Measurements from ENCODE around the gene GALNS.

GALNS gene

DNA sequence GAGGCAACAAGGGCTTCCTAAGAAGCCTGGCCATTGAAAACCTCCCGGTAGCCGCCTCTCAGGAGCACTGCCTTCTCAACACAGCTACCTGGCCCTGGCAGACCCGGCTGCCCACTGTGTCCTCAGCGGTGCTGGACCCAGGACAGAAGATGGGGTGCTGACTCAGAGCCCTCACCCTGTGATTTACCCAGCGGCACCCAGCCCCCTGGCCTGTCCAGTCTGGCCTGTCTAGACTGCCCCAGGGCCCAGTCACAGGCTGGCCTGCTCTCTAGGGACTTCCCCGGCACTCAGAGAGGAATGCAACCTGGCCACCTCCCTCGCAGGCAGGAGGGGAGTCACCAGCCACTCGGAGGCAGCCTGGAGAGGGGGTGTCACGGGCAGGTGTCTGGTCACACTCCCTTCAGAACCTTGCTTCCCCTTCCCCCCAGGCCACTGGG, 91.8 kb downstream of the GALNS start:
- Histone ChIP-seq H3K4me3 (ENCODE audit: insufficient read depth, low read length, poor library complexity, severe bottlenecking) (no peak overlapping the region), H3K9ac (ENCODE audit: low read length) (no peak overlapping the region), H3K4me2 (ENCODE audit: low read depth, low read length, poor library complexity, severe bottlenecking) (no peak overlapping the region), H3K79me2 (ENCODE audit: insufficient read depth, low read length) (no peaks in the 10 kb centered on the region), H3K36me3 (ENCODE audit: low read length) (no peaks in the 10 kb centered on the region), H3K9me3 (ENCODE audit: insufficient read depth, low read length) (no peaks in the 10 kb centered on the region), H4K20me1 (ENCODE audit: low read depth, low read length) (no peaks in the 10 kb centered on the region), H2AFZ (ENCODE audit: low read depth, low read length, severe bottlenecking) (no peak overlapping the region), H3F3A (ENCODE audit: insufficient read depth) (no peaks in the 10 kb centered on the region), H3K27me3 (ENCODE audit: low read length) (no peaks in the 10 kb centered on the region), H3K9me2 (replicated peaks; ENCODE audit: insufficient read depth, low read length) (no peaks in the 10 kb centered on the region), H3K27ac (ENCODE audit: low read depth, low read length) (no peak overlapping the region)
- TF ChIP-seq EZH2phosphoT487 (conservative IDR thresholded peaks at IDR 0.05; ENCODE audit: low read length), result no peak
- TF ChIP-seq, protein P1, sequence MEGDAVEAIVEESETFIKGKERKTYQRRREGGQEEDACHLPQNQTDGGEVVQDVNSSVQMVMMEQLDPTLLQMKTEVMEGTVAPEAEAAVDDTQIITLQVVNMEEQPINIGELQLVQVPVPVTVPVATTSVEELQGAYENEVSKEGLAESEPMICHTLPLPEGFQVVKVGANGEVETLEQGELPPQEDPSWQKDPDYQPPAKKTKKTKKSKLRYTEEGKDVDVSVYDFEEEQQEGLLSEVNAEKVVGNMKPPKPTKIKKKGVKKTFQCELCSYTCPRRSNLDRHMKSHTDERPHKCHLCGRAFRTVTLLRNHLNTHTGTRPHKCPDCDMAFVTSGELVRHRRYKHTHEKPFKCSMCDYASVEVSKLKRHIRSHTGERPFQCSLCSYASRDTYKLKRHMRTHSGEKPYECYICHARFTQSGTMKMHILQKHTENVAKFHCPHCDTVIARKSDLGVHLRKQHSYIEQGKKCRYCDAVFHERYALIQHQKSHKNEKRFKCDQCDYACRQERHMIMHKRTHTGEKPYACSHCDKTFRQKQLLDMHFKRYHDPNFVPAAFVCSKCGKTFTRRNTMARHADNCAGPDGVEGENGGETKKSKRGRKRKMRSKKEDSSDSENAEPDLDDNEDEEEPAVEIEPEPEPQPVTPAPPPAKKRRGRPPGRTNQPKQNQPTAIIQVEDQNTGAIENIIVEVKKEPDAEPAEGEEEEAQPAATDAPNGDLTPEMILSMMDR (IDR thresholded peaks at IDR 0.05; ENCODE audit: insufficient read depth, low read length, poor library complexity, severe bottlenecking), result no peak

DNA sequence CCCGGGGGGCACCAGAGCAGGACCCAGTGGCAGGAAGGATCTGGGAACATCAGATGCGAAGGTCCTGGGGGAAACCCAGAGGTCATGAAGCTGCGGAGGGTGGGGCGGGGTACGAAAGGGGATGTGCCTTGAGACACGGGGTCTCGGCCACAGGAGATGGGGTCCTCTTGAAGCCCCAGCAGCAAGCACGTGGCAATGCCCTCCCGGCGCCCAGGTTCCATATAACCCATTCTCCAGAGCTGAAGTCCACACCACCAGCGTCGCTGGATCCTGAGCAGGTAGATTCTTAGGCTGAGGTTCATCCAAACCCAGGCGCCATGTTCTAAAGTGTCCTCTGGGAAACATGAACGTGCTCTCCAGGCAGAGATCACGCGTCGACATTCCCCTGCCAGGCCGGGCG, 92.7 kb downstream of the GALNS start:
- Histone ChIP-seq H4K20me1 (ENCODE audit: low read depth, low read length) (no peaks in the 10 kb centered on the region), H3K9me2 (replicated peaks; ENCODE audit: insufficient read depth, low read length) (no peaks in the 10 kb centered on the region), H3K27ac (ENCODE audit: low read depth, low read length) (no peak overlapping the region), H2AFZ (ENCODE audit: low read depth, low read length, severe bottlenecking) (no peak overlapping the region), H3K4me2 (ENCODE audit: low read depth, low read length, poor library complexity, severe bottlenecking) (no peak overlapping the region), H3K36me3 (ENCODE audit: low read length) (no peaks in the 10 kb centered on the region), H3K79me2 (ENCODE audit: insufficient read depth, low read length) (no peaks in the 10 kb centered on the region), H3K27me3 (ENCODE audit: low read length) (no peaks in the 10 kb centered on the region), H3F3A (ENCODE audit: insufficient read depth) (no peaks in the 10 kb centered on the region), H3K9me3 (ENCODE audit: insufficient read depth, low read length) (no peaks in the 10 kb centered on the region), H3K9ac (ENCODE audit: low read length) (no peak overlapping the region), H3K4me3 (ENCODE audit: insufficient read depth, low read length, poor library complexity, severe bottlenecking) (no peak overlapping the region)
- TF ChIP-seq, protein P1 (IDR thresholded peaks at IDR 0.05; ENCODE audit: insufficient read depth, low read length, poor library complexity, severe bottlenecking), result no peak
- no peak for TF ChIP-seq EZH2phosphoT487 (conservative IDR thresholded peaks at IDR 0.05; ENCODE audit: low read length)

All from SU-DHL-6 (cell line).